ENCODE data around the gene SHISA9.

Gene SHISA9

GRCh38 chr16:13118091-13118490 lies 216.7 kb downstream of the SHISA9 start:
- no peak overlapping the region for H3K27ac ChIP-seq (ENCODE audit: low read depth in 2 of 2, low read length in 2 of 2)

DNA sequence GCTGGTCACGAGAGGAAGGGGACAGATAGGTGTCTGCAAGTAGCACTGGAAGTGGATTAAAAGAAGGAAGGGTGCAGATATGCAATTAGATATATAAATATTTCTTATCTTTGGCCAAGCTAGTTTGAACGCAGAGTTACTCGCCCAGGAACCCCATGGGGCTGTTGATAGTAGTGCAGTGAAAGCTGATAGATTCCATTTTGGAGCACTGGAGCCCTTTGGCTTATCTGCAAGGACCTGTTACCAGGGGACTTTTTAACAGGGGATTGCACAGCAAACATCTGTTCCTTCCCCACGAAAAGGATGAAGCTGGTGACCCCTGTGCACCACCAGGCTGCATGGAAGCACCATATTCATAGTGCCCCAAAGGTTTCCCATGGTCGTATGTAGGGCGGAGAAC lies 218.7 kb downstream of the SHISA9 start:
- H3K27me3 ChIP-seq (ENCODE audit: control insufficient read depth in 2 of 2, insufficient read depth in 2 of 2, low read length in 2 of 2), result no peaks in the 10 kb centered on the region
- H3K9ac ChIP-seq (ENCODE audit: low read depth in 1 of 2, low read length in 2 of 2), result no peak overlapping the region
- no peak overlapping the region for H3K4me3 ChIP-seq (ENCODE audit: low read length in 2 of 2)
- no peaks in the 10 kb centered on the region for H3K36me3 ChIP-seq (ENCODE audit: control insufficient read depth in 2 of 2, insufficient read depth in 2 of 2, low read length in 2 of 2)
- no peaks in the 10 kb centered on the region for H3K4me1 ChIP-seq (ENCODE audit: control insufficient read depth in 2 of 2, insufficient read depth in 2 of 2, low read length in 2 of 2)
- H3K27ac ChIP-seq (ENCODE audit: low read depth in 2 of 2, low read length in 2 of 2), result no peak overlapping the region
- no peaks in the 10 kb centered on the region for H3K9me3 ChIP-seq (ENCODE audit: control insufficient read depth in 2 of 2, low read length in 2 of 2)

More at GRCh38 chr16:13118091-13118490, 216.7 kb downstream of the SHISA9 start:
- Histone ChIP-seq H3K9ac (ENCODE audit: low read depth in 1 of 2, low read length in 2 of 2) (no peak overlapping the region), H3K9me3 (ENCODE audit: control insufficient read depth in 2 of 2, low read length in 2 of 2) (no peaks in the 10 kb centered on the region), H3K4me1 (ENCODE audit: control insufficient read depth in 2 of 2, insufficient read depth in 2 of 2, low read length in 2 of 2) (no peaks in the 10 kb centered on the region), H3K4me3 (ENCODE audit: low read length in 2 of 2) (no peak overlapping the region), H3K36me3 (ENCODE audit: control insufficient read depth in 2 of 2, insufficient read depth in 2 of 2, low read length in 2 of 2) (no peaks in the 10 kb centered on the region), H3K27me3 (ENCODE audit: control insufficient read depth in 2 of 2, insufficient read depth in 2 of 2, low read length in 2 of 2) (no peaks in the 10 kb centered on the region)

DNA sequence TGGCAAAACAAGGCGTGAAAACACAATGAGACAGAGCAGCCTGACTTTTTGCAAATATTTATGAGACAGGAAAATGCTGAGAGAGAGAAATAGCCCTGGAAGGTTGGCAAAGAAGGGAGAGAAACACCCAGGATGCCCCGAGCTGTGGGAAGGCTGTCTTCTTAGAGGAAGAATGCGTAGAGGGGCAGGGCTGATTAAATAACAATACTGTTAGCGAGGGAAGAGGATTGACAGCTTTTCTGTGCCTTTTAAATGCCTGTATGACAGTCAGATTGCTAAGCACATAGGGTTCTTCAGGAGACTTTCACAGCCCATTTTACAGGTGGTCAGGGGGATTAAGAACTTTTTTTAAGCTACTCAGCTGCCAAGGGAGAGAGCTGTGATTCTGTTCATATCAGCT lies 219.2 kb downstream of the SHISA9 start:
- no peaks in the 10 kb centered on the region for H3K36me3 ChIP-seq (ENCODE audit: control insufficient read depth in 2 of 2, insufficient read depth in 2 of 2, low read length in 2 of 2)
- H3K9me3 ChIP-seq (ENCODE audit: control insufficient read depth in 2 of 2, low read length in 2 of 2), result no peaks in the 10 kb centered on the region

DNA sequence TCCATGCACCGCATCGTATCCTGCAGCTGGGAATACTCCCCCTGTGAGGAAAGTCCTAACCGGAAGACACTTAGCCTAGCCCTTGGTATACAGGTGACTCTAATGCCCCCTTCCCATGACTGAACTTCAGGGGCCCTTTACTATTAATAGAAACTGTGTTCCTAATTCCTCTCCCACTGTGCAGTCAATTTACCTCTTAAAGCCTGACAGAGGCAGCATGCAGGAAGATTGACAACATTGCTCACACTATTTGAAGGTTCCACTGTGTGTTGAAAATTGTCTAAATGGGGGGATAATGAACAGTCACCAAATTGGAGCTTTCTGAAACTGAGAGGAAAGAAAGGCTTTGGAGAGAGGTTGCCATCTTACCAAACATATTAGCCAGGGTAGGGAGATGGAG lies 222.6 kb downstream of the SHISA9 start:
- no peaks in the 10 kb centered on the region for H3K36me3 ChIP-seq (ENCODE audit: control insufficient read depth in 2 of 2, insufficient read depth in 2 of 2, low read length in 2 of 2)
- H3K9me3 ChIP-seq (ENCODE audit: control insufficient read depth in 2 of 2, low read length in 2 of 2), result peaks cover 0 to 2% of the 10 kb centered on the region in 2 donors
- H3K4me1 ChIP-seq (ENCODE audit: control insufficient read depth in 2 of 2, insufficient read depth in 2 of 2, low read length in 2 of 2), result no peaks in the 10 kb centered on the region
- no peak overlapping the region for H3K4me3 ChIP-seq (ENCODE audit: low read length in 2 of 2)
- no peak overlapping the region for H3K9ac ChIP-seq (ENCODE audit: low read depth in 1 of 2, low read length in 2 of 2)
- H3K27ac ChIP-seq (ENCODE audit: low read depth in 2 of 2, low read length in 2 of 2), result no peak overlapping the region
- H3K27me3 ChIP-seq (ENCODE audit: control insufficient read depth in 2 of 2, insufficient read depth in 2 of 2, low read length in 2 of 2), result no peaks in the 10 kb centered on the region

More for the DNA sequence above, 219.2 kb downstream of the SHISA9 start:
- Histone ChIP-seq H3K4me1 (ENCODE audit: control insufficient read depth in 2 of 2, insufficient read depth in 2 of 2, low read length in 2 of 2) (no peaks in the 10 kb centered on the region), H3K4me3 (ENCODE audit: low read length in 2 of 2) (no peak overlapping the region), H3K27ac (ENCODE audit: low read depth in 2 of 2, low read length in 2 of 2) (no peak overlapping the region), H3K9ac (ENCODE audit: low read depth in 1 of 2, low read length in 2 of 2) (no peak overlapping the region), H3K27me3 (ENCODE audit: control insufficient read depth in 2 of 2, insufficient read depth in 2 of 2, low read length in 2 of 2) (no peaks in the 10 kb centered on the region)

GRCh38 chr16:13127144-13127543 lies 225.7 kb downstream of the SHISA9 start:
- Histone ChIP-seq H3K27ac (ENCODE audit: low read depth in 2 of 2, low read length in 2 of 2) (no peak overlapping the region), H3K9me3 (ENCODE audit: control insufficient read depth in 2 of 2, low read length in 2 of 2) (peaks cover 0 to 2% of the 10 kb centered on the region in 2 donors), H3K4me1 (ENCODE audit: control insufficient read depth in 2 of 2, insufficient read depth in 2 of 2, low read length in 2 of 2) (no peaks in the 10 kb centered on the region), H3K4me3 (ENCODE audit: low read length in 2 of 2) (no peak overlapping the region), H3K36me3 (ENCODE audit: control insufficient read depth in 2 of 2, insufficient read depth in 2 of 2, low read length in 2 of 2) (no peaks in the 10 kb centered on the region), H3K9ac (ENCODE audit: low read depth in 1 of 2, low read length in 2 of 2) (no peak overlapping the region), H3K27me3 (ENCODE audit: control insufficient read depth in 2 of 2, insufficient read depth in 2 of 2, low read length in 2 of 2) (no peaks in the 10 kb centered on the region)

DNA sequence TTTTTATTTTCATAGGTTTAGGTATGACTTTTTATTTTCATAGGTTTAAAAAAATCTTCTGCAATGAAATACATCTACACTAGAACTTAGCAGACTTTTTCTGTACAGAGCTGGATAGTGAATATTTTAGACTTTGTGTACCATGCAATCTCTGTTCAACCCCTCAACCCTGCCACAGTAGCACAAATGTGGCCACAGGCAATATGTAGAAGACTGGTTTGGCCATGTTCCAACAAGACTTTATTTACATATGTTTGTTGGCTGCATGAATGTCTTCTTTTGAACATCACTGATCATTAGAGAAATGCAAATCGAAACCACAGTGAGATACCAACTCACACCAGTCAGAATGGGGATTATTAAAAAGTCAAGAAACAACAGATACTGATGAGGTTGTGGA lies 229.2 kb downstream of the SHISA9 start:
- Histone ChIP-seq H3K4me1 (ENCODE audit: control insufficient read depth in 2 of 2, insufficient read depth in 2 of 2, low read length in 2 of 2) (no peaks in the 10 kb centered on the region), H3K36me3 (ENCODE audit: control insufficient read depth in 2 of 2, insufficient read depth in 2 of 2, low read length in 2 of 2) (no peaks in the 10 kb centered on the region), H3K4me3 (ENCODE audit: low read length in 2 of 2) (no peak overlapping the region), H3K27me3 (ENCODE audit: control insufficient read depth in 2 of 2, insufficient read depth in 2 of 2, low read length in 2 of 2) (no peaks in the 10 kb centered on the region), H3K9me3 (ENCODE audit: control insufficient read depth in 2 of 2, low read length in 2 of 2) (peaks cover 0 to 4% of the 10 kb centered on the region in 2 donors), H3K27ac (ENCODE audit: low read depth in 2 of 2, low read length in 2 of 2) (no peak overlapping the region), H3K9ac (ENCODE audit: low read depth in 1 of 2, low read length in 2 of 2) (no peak overlapping the region)

DNA sequence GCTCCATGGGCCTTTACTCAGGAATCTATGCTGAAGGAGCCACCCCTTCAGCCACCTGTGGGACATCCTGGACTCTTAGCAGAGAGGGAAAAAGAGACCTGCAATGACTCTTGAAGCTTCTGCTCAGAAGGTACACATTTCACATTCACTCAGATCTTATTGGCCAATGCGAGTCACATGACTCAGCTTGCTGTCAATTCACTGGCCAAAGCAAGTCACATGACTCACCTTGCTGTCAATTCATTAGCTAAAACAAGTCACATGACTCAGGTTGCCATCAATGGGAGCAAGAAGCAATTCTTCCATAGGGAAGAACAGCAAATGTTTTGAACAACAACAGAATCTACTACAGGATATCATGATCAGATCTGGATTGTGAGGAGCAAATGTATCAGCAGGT lies 233.4 kb downstream of the SHISA9 start:
- H3K9me3 ChIP-seq (ENCODE audit: control insufficient read depth in 2 of 2, low read length in 2 of 2), result peaks cover 0 to 5% of the 10 kb centered on the region in 2 donors
- no peak overlapping the region for H3K27ac ChIP-seq (ENCODE audit: low read depth in 2 of 2, low read length in 2 of 2)
- H3K9ac ChIP-seq (ENCODE audit: low read depth in 1 of 2, low read length in 2 of 2), result no peak overlapping the region
- no peaks in the 10 kb centered on the region for H3K4me1 ChIP-seq (ENCODE audit: control insufficient read depth in 2 of 2, insufficient read depth in 2 of 2, low read length in 2 of 2)
- no peaks in the 10 kb centered on the region for H3K36me3 ChIP-seq (ENCODE audit: control insufficient read depth in 2 of 2, insufficient read depth in 2 of 2, low read length in 2 of 2)
- H3K4me3 ChIP-seq (ENCODE audit: low read length in 2 of 2), result no peak overlapping the region
- H3K27me3 ChIP-seq (ENCODE audit: control insufficient read depth in 2 of 2, insufficient read depth in 2 of 2, low read length in 2 of 2), result no peaks in the 10 kb centered on the region

DNA sequence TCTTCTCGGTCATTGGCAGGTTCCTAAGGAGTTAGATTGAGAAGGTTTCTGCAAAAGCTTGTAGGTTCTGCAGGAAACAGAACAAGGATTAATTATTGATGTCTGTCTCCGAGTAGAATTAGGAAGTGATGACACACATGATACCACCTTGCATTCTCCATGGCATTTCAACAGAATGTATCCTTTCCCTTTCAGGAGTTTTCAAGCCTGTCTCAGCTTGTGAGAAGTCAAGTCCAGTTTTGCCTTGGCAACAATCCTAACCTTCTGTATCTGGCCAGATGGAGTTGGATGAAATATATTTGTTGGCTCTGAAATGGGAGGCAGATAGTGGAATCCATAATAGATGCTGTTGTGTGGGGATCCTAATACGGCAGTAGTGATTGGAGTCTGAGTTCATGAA lies 235.5 kb downstream of the SHISA9 start:
- no peak overlapping the region for H3K9ac ChIP-seq (ENCODE audit: low read depth in 1 of 2, low read length in 2 of 2)
- no peaks in the 10 kb centered on the region for H3K36me3 ChIP-seq (ENCODE audit: control insufficient read depth in 2 of 2, insufficient read depth in 2 of 2, low read length in 2 of 2)
- H3K4me1 ChIP-seq (ENCODE audit: control insufficient read depth in 2 of 2, insufficient read depth in 2 of 2, low read length in 2 of 2), result no peaks in the 10 kb centered on the region
- no peak overlapping the region for H3K27ac ChIP-seq (ENCODE audit: low read depth in 2 of 2, low read length in 2 of 2)
- H3K4me3 ChIP-seq (ENCODE audit: low read length in 2 of 2), result no peak overlapping the region
- peaks cover 0 to 5% of the 10 kb centered on the region in 2 donors for H3K9me3 ChIP-seq (ENCODE audit: control insufficient read depth in 2 of 2, low read length in 2 of 2)
- no peaks in the 10 kb centered on the region for H3K27me3 ChIP-seq (ENCODE audit: control insufficient read depth in 2 of 2, insufficient read depth in 2 of 2, low read length in 2 of 2)

GRCh38 chr16:13138528-13138927 lies 237.1 kb downstream of the SHISA9 start:
- Histone ChIP-seq H3K9ac (ENCODE audit: low read depth in 1 of 2, low read length in 2 of 2) (no peak overlapping the region), H3K4me3 (ENCODE audit: low read length in 2 of 2) (no peak overlapping the region), H3K9me3 (ENCODE audit: control insufficient read depth in 2 of 2, low read length in 2 of 2) (peaks cover 0 to 5% of the 10 kb centered on the region in 2 donors), H3K36me3 (ENCODE audit: control insufficient read depth in 2 of 2, insufficient read depth in 2 of 2, low read length in 2 of 2) (no peaks in the 10 kb centered on the region), H3K27me3 (ENCODE audit: control insufficient read depth in 2 of 2, insufficient read depth in 2 of 2, low read length in 2 of 2) (no peaks in the 10 kb centered on the region), H3K27ac (ENCODE audit: low read depth in 2 of 2, low read length in 2 of 2) (no peak overlapping the region), H3K4me1 (ENCODE audit: control insufficient read depth in 2 of 2, insufficient read depth in 2 of 2, low read length in 2 of 2) (no peaks in the 10 kb centered on the region)

GRCh38 chr16:13139661-13140241 lies 238.4 kb downstream of the SHISA9 start:
- no peaks in the 10 kb centered on the region for H3K27me3 ChIP-seq (ENCODE audit: control insufficient read depth in 2 of 2, insufficient read depth in 2 of 2, low read length in 2 of 2)
- H3K4me3 ChIP-seq (ENCODE audit: low read length in 2 of 2), result no peak overlapping the region
- peaks cover 0 to 4% of the 10 kb centered on the region in 2 donors for H3K9me3 ChIP-seq (ENCODE audit: control insufficient read depth in 2 of 2, low read length in 2 of 2)
- H3K4me1 ChIP-seq (ENCODE audit: control insufficient read depth in 2 of 2, insufficient read depth in 2 of 2, low read length in 2 of 2), result no peaks in the 10 kb centered on the region
- H3K27ac ChIP-seq (ENCODE audit: low read depth in 2 of 2, low read length in 2 of 2), result no peak overlapping the region
- H3K36me3 ChIP-seq (ENCODE audit: control insufficient read depth in 2 of 2, insufficient read depth in 2 of 2, low read length in 2 of 2), result no peaks in the 10 kb centered on the region
- H3K9ac ChIP-seq (ENCODE audit: low read depth in 1 of 2, low read length in 2 of 2), result no peak overlapping the region

DNA sequence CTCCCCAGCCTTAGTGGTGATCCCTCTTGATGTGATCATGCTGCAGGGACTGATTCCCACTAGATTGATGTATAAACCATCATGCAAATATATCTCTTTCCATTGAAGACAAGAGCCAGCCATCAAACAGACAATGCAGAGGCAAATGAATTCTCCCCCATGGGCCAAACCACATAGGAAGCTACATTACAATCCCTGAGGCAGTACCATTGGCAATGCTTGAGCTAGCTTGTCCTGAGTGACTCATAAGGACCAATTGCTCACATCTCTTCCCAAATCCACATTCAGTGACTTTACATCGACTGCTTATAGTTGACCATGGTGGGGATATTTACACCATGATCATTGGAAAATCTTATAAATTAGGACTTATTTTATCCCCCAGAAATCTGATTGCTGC lies 242.2 kb downstream of the SHISA9 start:
- no peak overlapping the region for H3K27ac ChIP-seq (ENCODE audit: low read depth in 2 of 2, low read length in 2 of 2)
- no peaks in the 10 kb centered on the region for H3K4me1 ChIP-seq (ENCODE audit: control insufficient read depth in 2 of 2, insufficient read depth in 2 of 2, low read length in 2 of 2)
- peaks cover 0 to 3% of the 10 kb centered on the region in 2 donors for H3K9me3 ChIP-seq (ENCODE audit: control insufficient read depth in 2 of 2, low read length in 2 of 2)
- no peak overlapping the region for H3K9ac ChIP-seq (ENCODE audit: low read depth in 1 of 2, low read length in 2 of 2)
- H3K27me3 ChIP-seq (ENCODE audit: control insufficient read depth in 2 of 2, insufficient read depth in 2 of 2, low read length in 2 of 2), result no peaks in the 10 kb centered on the region
- no peak overlapping the region for H3K4me3 ChIP-seq (ENCODE audit: low read length in 2 of 2)
- H3K36me3 ChIP-seq (ENCODE audit: control insufficient read depth in 2 of 2, insufficient read depth in 2 of 2, low read length in 2 of 2), result no peaks in the 10 kb centered on the region
